HG03108 (cell line): ENCODE data around the gene MAD1L1.

Source experiments
- ATAC-seq: cut with Tn5 transposase; IDR thresholded peaks from one replicate; pipeline ENCODE4 v1.9.1; 2021; ENCODE audit warnings: moderate library complexity; ENCODE audit not compliant: unreplicated experiment

The MAD1L1 gene

GRCh38 chr7:2008936-2009540, 223.7 kb downstream of the MAD1L1 start:
- ATAC-seq: no peak

- ATAC-seq: no peak
Observed at GRCh38 chr7:2008101-2008935, 224.4 kb downstream of the MAD1L1 start.

DNA sequence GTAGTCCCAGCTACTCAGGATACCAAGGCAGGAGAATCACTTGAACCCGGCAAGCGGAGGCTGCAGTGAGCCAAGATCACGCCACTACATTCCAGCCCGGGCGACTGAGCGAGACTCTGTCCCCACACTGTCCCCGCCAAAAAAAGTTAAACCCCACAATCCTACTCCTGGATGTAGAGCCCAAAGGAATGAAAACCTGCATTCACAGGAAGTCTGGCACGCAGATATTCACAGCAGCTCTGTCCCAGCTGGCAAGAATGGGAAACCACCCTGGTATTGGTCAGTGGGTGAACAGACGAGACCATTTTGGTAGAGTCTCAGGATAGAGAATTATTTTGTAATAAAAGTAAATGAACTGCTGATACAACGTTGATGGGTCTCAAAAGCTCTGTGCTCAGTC, 225.2 kb downstream of the MAD1L1 start:
- no peak for ATAC-seq

DNA sequence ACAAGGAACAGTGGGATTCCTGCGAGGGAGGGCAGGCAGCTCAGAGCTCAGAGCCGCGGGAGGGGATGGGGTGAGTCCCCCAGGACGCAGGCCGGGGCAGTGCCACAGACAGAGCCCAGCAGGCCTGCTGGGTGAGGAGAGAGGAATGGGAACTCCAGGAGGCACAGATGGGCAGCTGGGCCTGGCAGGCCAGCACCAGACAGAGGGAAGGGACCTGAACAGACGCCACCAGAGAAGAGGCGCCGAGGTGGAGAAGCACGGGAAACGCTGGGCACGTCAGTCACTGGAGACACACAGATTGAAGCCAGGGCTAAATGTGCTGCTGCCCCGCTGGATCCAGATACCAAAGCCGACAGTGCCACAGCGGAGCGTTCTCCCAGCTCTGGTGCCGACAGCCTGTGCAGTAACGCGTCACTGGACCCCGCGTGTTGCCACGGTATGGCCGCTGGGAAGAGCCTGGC, 225.8 kb downstream of the MAD1L1 start:
- no peak for ATAC-seq

- no peak for ATAC-seq
Observed at GRCh38 chr7:2006231-2006771, 226.4 kb downstream of the MAD1L1 start.

- ATAC-seq: no peak
Observed at GRCh38 chr7:2005786-2006185, 227.0 kb downstream of the MAD1L1 start.

- no peak for ATAC-seq
Observed at GRCh38 chr7:2004841-2005725, 227.7 kb downstream of the MAD1L1 start.

DNA sequence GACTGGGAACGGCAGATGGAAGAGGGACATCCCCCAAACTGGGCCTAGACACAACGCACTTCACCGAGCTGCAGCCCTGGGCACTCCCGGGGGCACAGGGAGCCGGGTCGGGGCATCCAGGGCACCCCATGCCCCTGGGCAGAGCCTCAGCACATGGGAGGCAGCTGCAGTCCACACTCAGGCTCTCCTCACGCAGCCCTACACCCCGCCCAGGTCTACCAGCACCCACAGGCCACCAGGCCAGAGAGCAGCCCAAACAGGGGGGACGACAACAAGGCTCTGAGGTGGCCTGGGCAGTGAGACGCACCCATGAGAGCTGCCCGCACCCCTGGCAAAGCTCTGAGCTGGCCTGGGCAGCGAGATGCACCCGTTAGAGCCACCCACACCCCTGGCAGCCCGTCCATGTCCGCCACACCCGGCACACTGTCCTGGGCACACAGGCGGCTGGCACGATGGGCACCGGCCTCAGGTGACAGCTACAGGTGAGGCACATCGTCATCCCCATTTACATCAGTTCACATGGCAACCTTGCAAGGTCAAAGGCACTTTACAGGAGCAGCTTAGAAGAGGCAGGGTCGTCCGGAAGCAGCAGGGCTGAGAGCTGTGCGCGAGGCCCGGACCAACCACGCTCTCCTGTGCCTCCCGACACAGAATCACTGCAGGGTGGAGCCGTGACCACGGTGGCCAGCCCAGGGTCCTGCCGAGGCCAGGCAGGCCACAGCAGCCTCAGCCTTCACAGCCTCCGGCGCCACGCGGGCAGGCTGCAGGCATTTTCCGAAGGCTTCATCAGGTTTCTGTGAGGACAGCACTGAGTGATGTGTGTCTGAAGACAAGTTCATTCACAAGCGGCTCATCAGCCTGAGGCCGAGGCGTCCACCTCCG, 228.6 kb downstream of the MAD1L1 start:
- ATAC-seq: no peak

- no peak for ATAC-seq
Observed at GRCh38 chr7:2003451-2003930, 229.3 kb downstream of the MAD1L1 start.

DNA sequence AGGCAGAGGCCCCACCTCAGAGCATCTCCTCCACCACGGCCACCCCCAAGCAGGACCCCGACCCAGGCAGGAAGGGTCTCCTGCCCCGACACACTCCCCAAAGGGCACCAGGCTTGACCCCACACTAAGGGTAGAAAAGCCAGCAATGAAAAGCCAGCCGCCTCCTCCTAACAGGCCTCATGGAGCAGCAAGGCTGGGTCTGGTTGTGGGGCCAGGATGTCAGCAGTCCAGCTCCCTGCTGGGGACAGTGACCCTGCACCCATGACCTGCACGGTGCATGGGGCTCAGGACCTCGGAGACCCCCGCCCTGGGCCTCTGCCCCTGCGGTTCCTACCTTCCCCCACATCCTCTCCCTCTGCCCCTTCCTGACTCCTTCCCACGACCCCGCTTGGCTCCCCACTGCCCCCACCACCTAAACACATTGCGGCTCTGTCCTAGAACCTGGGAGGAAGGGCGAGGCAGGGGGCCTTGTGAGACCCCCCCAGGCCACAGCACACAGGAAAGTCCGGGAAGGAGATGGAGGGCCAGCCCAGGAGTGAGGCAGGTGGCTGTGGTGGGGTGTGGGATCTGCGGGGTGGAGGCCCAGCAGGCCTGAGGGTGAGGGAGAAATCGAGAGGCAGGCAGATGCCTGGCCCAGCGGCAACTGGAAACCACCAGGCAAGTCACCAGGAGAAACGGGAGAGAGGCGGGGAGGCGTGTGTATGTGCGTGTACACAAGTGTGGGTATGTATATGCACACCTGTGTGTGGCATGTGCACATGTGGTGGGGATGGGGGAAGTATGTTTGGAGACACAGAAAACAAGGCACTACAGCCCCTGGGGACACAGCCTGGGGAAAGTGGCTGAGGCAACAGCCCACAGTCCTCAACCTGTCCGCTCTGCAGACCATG, 229.9 kb downstream of the MAD1L1 start:
- no peak for ATAC-seq

GRCh38 chr7:2001601-2002442, 230.9 kb downstream of the MAD1L1 start:
- ATAC-seq: no peak

DNA sequence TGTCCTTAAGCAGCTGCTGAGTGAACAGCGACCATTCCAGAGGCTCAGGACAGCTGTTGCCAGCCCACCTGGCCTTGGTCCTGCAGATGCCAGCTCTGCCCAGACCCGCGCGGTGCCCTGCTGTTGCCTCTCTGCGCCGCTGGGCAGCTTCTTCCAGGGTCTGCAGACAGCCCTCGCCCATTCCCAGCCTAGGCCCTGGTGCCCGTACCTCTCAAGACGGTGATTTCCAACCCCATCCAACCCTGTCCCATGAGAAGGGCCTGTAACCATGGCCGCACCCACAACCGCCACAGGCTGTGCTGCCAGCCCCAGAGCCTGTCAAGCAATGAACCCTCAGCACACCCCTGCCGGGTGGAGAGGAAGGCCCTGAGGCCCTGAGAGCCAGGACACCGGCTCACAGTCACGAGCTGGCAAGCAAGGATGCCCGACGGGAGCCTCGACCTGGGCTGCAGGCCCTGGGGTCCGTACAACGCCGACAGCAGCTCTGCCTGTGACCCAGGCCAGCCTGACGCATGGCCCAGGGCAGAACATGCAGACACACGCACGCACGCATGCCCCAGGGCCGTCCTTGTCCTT, 231.9 kb downstream of the MAD1L1 start:
- ATAC-seq: no peak

- no peak for ATAC-seq
Observed at GRCh38 chr7:2000153-2000687, 232.5 kb downstream of the MAD1L1 start.

- no peak for ATAC-seq
Observed at GRCh38 chr7:1999278-1999984, 233.3 kb downstream of the MAD1L1 start.

- ATAC-seq: no peak
Observed at GRCh38 chr7:1998146-1998545, 234.6 kb downstream of the MAD1L1 start.

GRCh38 chr7:1997537-1998076, 235.1 kb downstream of the MAD1L1 start:
- no peak for ATAC-seq

- no peak for ATAC-seq
Observed at GRCh38 chr7:1996816-1997215, 235.9 kb downstream of the MAD1L1 start.
